ENCODE measurements around the gene PIK3CB.

- TF ChIP-seq MYC (IDR thresholded peaks at IDR 0.05; ENCODE audit: low read depth, low read length) (no peak), CTCF (IDR thresholded peaks at IDR 0.05; ENCODE audit: low read depth, low read length) (no peak)
These were observed 37.9 kb upstream of the PIK3CB start for GRCh38 chr3:138872632-138873031.

All from NB4 (cell line).